ENCODE data around the gene CTBS.
A peak's percentile ranks its signal among the peaks of the same experiment; 100 is the strongest.

The CTBS gene, protein sequence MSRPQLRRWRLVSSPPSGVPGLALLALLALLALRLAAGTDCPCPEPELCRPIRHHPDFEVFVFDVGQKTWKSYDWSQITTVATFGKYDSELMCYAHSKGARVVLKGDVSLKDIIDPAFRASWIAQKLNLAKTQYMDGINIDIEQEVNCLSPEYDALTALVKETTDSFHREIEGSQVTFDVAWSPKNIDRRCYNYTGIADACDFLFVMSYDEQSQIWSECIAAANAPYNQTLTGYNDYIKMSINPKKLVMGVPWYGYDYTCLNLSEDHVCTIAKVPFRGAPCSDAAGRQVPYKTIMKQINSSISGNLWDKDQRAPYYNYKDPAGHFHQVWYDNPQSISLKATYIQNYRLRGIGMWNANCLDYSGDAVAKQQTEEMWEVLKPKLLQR

DNA sequence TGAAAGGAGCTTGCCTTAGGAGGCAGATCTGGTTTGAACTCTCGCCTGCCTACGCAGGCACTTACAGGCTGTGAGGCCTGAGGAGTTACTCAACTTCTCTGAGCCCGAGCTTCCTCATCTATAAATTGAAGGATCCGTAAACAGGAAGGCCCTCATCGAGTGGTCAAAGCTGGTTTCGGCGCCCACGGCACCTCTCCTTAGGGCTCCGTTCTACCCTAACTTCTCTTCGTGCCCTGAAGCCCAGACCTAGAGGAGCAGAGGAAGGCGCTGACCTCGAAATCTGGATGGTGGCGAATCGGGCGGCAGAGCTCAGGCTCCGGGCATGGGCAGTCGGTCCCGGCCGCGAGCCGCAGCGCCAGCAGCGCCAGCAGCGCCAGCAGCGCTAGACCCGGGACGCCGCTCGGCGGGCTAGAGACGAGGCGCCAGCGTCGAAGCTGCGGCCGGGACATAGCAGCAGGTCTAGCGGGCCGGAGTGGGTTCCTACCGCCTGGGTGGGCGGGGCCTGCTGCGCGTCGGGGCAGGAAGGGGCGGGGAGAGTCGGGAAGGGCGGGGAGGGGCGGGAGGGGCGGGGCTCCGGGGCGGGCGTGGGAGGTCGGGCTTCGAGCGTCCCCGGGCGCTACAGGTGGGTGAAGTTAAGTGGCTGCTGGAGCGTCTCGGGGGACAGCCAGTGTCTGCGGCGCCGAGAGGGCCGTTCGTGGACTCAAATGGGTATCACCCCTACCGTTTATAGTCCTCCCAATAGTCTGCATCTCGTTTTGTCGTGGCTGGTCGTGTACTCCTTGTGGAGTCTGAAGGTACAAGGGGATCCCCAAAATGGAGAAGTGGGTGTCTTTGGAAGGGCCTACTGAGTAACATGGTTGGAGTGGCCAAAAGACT lies at the start of gene CTBS:
Gene CTBS, minus strand, starts transcription at position 474 of the 876 bp plus-strand sequence. Its CDS starts 25 bp downstream, at position 449.
- peak; percentile 97 for DNase-seq (ENCODE audit: low spot score)
- TF ChIP-seq, protein P1, sequence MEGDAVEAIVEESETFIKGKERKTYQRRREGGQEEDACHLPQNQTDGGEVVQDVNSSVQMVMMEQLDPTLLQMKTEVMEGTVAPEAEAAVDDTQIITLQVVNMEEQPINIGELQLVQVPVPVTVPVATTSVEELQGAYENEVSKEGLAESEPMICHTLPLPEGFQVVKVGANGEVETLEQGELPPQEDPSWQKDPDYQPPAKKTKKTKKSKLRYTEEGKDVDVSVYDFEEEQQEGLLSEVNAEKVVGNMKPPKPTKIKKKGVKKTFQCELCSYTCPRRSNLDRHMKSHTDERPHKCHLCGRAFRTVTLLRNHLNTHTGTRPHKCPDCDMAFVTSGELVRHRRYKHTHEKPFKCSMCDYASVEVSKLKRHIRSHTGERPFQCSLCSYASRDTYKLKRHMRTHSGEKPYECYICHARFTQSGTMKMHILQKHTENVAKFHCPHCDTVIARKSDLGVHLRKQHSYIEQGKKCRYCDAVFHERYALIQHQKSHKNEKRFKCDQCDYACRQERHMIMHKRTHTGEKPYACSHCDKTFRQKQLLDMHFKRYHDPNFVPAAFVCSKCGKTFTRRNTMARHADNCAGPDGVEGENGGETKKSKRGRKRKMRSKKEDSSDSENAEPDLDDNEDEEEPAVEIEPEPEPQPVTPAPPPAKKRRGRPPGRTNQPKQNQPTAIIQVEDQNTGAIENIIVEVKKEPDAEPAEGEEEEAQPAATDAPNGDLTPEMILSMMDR (IDR thresholded peaks at IDR 0.05; ENCODE audit: extremely low read depth, missing control alignments): no peak

DNA sequence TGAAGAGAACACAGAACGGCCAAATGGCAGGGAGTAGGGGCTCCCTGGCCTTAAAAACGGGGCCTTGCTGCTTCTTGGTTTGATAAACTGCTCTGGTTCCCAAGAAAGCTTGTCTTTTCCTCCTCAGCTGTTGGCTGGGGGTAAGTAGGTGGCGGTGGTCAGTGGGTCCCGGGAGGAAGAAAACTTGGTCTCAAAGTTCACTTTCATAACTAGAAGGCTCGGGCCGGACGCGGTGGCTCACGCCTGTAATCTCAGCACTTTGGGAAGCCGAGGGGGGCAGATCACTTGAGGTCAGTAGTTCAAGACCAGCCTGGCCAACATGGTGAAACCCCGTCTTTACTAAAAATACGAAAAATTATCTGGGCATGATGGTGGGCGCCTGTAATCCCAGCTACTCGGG lies 47.3 kb upstream of the CTBS start:
- DNase-seq (ENCODE audit: low spot score): no peak
- TF ChIP-seq, protein P1 (IDR thresholded peaks at IDR 0.05; ENCODE audit: extremely low read depth, missing control alignments): no peak

DNA sequence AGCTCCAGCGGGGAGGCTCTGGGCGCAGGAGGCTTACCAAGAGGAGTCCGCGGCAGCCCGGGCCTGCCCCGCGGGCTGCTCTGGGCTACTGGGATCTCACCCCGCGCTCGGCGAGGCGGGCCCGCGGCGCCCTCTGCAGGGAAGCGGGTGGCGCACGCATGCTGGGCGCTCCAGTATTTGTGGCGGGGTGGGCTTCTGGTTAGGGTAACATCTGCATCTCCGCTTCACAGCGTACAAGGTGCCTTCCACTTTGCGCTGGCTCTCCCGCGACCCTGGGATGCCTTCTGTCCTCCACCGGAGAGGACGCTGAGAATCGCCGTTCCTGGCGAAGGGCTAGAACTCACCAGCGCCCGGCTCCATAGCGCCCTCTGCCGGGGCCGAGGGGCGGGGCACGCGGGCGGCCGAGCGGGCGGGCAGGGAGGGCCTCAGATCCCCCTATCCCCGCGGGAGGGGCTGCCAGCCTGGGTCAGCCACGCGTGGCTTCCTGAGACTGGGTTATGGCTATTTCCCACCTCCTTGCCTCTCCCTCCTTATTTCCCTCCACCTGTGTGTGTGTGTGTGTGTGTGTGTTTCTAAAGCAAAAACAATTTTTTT lies 46.6 kb upstream of the CTBS start:
- DNase-seq (ENCODE audit: low spot score): peak; percentile 89
- TF ChIP-seq, protein P1 (IDR thresholded peaks at IDR 0.05; ENCODE audit: extremely low read depth, missing control alignments): peak; percentile 84

DNA sequence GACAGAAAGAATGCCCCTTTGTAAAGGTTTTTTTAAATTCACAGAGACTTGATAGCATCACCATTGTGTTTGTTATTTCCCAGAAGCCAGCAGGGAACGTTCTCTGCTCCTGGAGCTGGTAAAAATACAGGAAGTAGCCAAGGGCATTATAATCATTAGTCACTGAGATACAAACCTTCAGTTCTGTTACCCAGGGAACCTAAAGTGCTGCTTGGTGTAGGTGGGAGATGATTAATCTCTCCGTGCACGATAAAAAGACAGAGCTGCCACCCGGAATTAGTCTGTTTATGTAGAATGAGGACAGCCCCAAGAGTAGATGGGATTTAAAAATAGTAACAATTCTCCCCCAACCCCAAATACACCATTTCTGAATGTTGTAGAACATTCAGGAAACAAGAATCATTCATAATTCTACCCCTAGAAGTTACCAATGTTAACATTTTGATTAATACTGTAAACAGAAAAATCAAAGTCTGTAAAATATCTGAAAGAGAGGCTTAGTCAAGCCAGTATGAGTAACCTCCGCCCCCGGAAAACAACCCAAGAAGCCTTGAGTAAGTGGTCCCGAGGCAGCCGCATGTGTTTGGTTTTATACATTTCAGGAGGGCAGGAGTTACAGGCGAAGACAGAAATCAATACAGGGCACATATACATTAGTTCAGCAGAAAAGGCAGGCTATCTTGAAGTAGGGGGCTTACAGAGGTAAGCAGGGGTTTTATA lies 45.3 kb upstream of the CTBS start:
- TF ChIP-seq, protein P1 (IDR thresholded peaks at IDR 0.05; ENCODE audit: extremely low read depth, missing control alignments): no peak
- DNase-seq (ENCODE audit: low spot score): no peak

DNA sequence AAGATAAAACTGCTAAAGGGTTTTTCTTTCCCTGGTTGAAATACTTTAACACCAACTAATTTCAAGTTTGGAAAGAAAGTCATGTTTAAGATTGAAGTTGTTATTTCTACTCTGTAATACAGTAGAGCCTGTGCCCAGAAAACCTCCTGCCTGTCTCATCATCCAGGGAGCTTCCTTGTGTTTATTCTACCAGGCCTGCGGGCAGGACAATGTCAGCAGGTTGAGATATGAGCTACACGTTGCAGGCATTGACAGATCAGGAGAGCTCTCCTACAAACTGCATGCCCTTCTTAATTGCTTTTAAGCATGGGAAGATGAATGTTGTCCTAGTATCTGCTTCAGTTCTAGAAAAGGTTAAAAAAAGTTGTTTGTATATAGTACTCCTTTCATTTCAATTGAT lies 43.1 kb upstream of the CTBS start:
- TF ChIP-seq, protein P1 (IDR thresholded peaks at IDR 0.05; ENCODE audit: extremely low read depth, missing control alignments): no peak
- no peak for DNase-seq (ENCODE audit: low spot score)

DNA sequence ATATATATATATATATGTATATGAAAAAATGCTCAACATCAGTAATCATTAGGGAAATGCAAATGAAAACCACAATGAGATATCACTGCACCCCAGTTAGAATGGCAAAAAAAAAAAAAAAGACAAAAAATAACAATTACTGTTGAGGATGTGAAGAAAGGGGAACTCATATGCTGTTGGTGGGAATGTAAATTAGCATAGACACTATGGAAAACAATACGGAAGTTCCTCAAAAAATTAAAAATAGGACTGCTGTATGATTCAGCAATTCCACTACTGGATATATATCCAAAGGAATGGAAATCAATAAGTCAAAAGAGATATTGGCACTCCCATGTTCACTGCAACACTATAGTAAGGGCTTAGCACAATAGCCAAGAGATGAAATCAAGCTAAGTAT lies 41.5 kb upstream of the CTBS start:
- TF ChIP-seq, protein P1 (IDR thresholded peaks at IDR 0.05; ENCODE audit: extremely low read depth, missing control alignments): no peak
- no peak for DNase-seq (ENCODE audit: low spot score)
